ENCODE results near the gene IFNLR1.

DNA sequence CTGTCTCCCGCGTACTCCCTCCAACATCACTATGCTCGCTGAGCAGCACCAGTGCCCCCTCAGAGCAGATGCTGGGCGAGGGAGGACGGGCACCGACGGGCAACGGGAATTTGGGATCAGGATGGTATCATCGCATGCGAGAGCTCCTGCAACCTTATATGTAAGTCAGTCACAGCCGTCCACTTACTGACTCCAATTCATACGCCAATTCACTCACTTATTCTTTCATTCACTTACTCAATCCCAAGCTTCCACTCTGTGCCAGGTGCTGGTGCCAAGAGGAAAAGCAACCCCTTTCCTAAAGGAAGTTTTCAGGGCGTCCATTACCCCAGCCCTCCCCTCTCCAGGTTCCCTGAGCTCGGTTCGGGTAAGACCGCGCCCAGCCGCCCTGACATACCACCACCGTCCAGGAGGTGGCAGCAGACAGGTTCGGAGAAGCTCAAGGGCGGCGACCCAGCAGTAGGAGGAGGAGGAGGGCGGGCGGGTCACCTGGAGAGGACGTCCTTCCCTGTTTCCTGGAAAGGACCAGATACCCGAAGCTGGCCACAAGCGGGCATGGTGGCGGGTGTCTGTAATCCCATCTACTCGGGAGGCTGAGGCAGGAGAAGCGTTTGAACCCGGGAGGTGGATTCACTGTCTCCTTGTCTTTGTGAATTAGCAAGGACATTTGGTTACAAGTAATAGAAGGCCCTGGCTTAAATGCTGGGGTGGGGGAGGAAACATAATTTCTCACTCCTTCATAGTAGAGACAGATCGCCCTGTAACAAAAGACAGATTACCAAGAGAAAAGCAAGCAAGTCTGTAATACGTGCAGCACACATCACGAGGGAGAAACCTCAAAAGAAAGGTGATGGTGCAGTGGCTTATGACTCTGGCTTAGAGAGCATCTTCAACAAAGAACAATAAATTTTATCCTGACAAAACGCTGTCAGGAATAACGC lies 36.6 kb downstream of the IFNLR1 start:
- TF ChIP-seq, protein P1, sequence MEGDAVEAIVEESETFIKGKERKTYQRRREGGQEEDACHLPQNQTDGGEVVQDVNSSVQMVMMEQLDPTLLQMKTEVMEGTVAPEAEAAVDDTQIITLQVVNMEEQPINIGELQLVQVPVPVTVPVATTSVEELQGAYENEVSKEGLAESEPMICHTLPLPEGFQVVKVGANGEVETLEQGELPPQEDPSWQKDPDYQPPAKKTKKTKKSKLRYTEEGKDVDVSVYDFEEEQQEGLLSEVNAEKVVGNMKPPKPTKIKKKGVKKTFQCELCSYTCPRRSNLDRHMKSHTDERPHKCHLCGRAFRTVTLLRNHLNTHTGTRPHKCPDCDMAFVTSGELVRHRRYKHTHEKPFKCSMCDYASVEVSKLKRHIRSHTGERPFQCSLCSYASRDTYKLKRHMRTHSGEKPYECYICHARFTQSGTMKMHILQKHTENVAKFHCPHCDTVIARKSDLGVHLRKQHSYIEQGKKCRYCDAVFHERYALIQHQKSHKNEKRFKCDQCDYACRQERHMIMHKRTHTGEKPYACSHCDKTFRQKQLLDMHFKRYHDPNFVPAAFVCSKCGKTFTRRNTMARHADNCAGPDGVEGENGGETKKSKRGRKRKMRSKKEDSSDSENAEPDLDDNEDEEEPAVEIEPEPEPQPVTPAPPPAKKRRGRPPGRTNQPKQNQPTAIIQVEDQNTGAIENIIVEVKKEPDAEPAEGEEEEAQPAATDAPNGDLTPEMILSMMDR (IDR thresholded peaks at IDR 0.05) = peak in 2 of 3 donors; percentile 12 to 61
- no peak for TF ChIP-seq POLR2A (IDR thresholded peaks at IDR 0.05)
